ENCODE results near the gene PML.
"Not testable (repeated sequence)": the region's sequence is repeated elsewhere in the genome, so short reads cannot be mapped to it uniquely, and the experiment has no call there.

Gene PML

GRCh38 chr15:73956743-73957135 is 37.8 kb upstream of the PML start:
- DNase-seq (ENCODE audit: insufficient read length, low spot score): no peak
- TF ChIP-seq POLR2A (IDR thresholded peaks at IDR 0.05; ENCODE audit: low read depth, low read length) (no peak), PAX5 (IDR thresholded peaks at IDR 0.05; ENCODE audit: insufficient read depth, low read length, severe bottlenecking) (no peak), POLR2AphosphoS5 (IDR thresholded peaks at IDR 0.05; ENCODE audit: low read depth, low read length) (no peak), SPI1 (IDR thresholded peaks at IDR 0.05; ENCODE audit: low read depth, low read length) (no peak), TAF1 (IDR thresholded peaks at IDR 0.05; ENCODE audit: low read depth, low read length) (no peak), POU2F2 (IDR thresholded peaks at IDR 0.05; ENCODE audit: low read depth, low read length) (no peak)
- no peak for FAIRE-seq

- peak; percentile 7 for DNase-seq (ENCODE audit: insufficient read length, low spot score)
- no peak for TF ChIP-seq PAX5 (IDR thresholded peaks at IDR 0.05; ENCODE audit: insufficient read depth, low read length, severe bottlenecking)
- FAIRE-seq: no peak
Measured at GRCh38 chr15:73957276-73957675, 37.2 kb upstream of the PML start.

- DNase-seq (ENCODE audit: insufficient read length, low spot score) (no peak), FAIRE-seq (no peak)
- TF ChIP-seq POLR2A (IDR thresholded peaks at IDR 0.05; ENCODE audit: low read depth, low read length): no peak
- TF ChIP-seq PAX5 (IDR thresholded peaks at IDR 0.05; ENCODE audit: insufficient read depth, low read length, severe bottlenecking): no peak
- no peak for TF ChIP-seq SPI1 (IDR thresholded peaks at IDR 0.05; ENCODE audit: low read depth, low read length)
- no peak for TF ChIP-seq POLR2AphosphoS5 (IDR thresholded peaks at IDR 0.05; ENCODE audit: low read depth, low read length)
- no peak for TF ChIP-seq TAF1 (IDR thresholded peaks at IDR 0.05; ENCODE audit: low read depth, low read length)
- TF ChIP-seq POU2F2 (IDR thresholded peaks at IDR 0.05; ENCODE audit: low read depth, low read length): no peak
Measured at GRCh38 chr15:73957785-73958184, 36.7 kb upstream of the PML start.

- TF ChIP-seq POLR2AphosphoS5 (IDR thresholded peaks at IDR 0.05; ENCODE audit: low read depth, low read length): no peak
- no peak for TF ChIP-seq PAX5 (IDR thresholded peaks at IDR 0.05; ENCODE audit: insufficient read depth, low read length, severe bottlenecking)
- TF ChIP-seq POU2F2 (IDR thresholded peaks at IDR 0.05; ENCODE audit: low read depth, low read length): no peak
- no peak for FAIRE-seq
- DNase-seq (ENCODE audit: insufficient read length, low spot score): peak; percentile 27
Measured at GRCh38 chr15:73959012-73959581, 35.4 kb upstream of the PML start.

GRCh38 chr15:73959801-73960200 is 34.7 kb upstream of the PML start:
- DNase-seq (ENCODE audit: insufficient read length, low spot score) (no peak), FAIRE-seq (no peak)
- TF ChIP-seq SPI1 (IDR thresholded peaks at IDR 0.05; ENCODE audit: low read depth, low read length) (no peak), TAF1 (IDR thresholded peaks at IDR 0.05; ENCODE audit: low read depth, low read length) (no peak), PAX5 (IDR thresholded peaks at IDR 0.05; ENCODE audit: insufficient read depth, low read length, severe bottlenecking) (no peak), POU2F2 (IDR thresholded peaks at IDR 0.05; ENCODE audit: low read depth, low read length) (no peak), POLR2A (IDR thresholded peaks at IDR 0.05; ENCODE audit: low read depth, low read length) (no peak), POLR2AphosphoS5 (IDR thresholded peaks at IDR 0.05; ENCODE audit: low read depth, low read length) (no peak)

- FAIRE-seq; DNase-seq (ENCODE audit: insufficient read length, low spot score): not testable (repeated sequence)
Measured at GRCh38 chr15:73960472-73961070, 33.9 kb upstream of the PML start.

GRCh38 chr15:73962433-73962832 is 32.1 kb upstream of the PML start:
- FAIRE-seq: no peak
- TF ChIP-seq POU2F2 (IDR thresholded peaks at IDR 0.05; ENCODE audit: low read depth, low read length) (no peak), SPI1 (IDR thresholded peaks at IDR 0.05; ENCODE audit: low read depth, low read length) (no peak), POLR2AphosphoS5 (IDR thresholded peaks at IDR 0.05; ENCODE audit: low read depth, low read length) (no peak), PAX5 (IDR thresholded peaks at IDR 0.05; ENCODE audit: insufficient read depth, low read length, severe bottlenecking) (no peak), POLR2A (IDR thresholded peaks at IDR 0.05; ENCODE audit: low read depth, low read length) (no peak)

GRCh38 chr15:73964736-73965093 is 29.8 kb upstream of the PML start:
- DNase-seq (ENCODE audit: insufficient read length, low spot score): peak; percentile 57
- TF ChIP-seq POLR2AphosphoS5 (IDR thresholded peaks at IDR 0.05; ENCODE audit: low read depth, low read length) (no peak), POU2F2 (IDR thresholded peaks at IDR 0.05; ENCODE audit: low read depth, low read length) (no peak), POLR2A (IDR thresholded peaks at IDR 0.05; ENCODE audit: low read depth, low read length) (no peak), PAX5 (IDR thresholded peaks at IDR 0.05; ENCODE audit: insufficient read depth, low read length, severe bottlenecking) (no peak), SPI1 (IDR thresholded peaks at IDR 0.05; ENCODE audit: low read depth, low read length) (no peak), TAF1 (IDR thresholded peaks at IDR 0.05; ENCODE audit: low read depth, low read length) (no peak)
- peak; percentile 92 for FAIRE-seq

More at GRCh38 chr15:73962433-73962832, 32.1 kb upstream of the PML start:
- DNase-seq (ENCODE audit: insufficient read length, low spot score): no peak

- FAIRE-seq (no peak), DNase-seq (ENCODE audit: insufficient read length, low spot score) (no peak)
- TF ChIP-seq POLR2A (IDR thresholded peaks at IDR 0.05; ENCODE audit: low read depth, low read length) (no peak), TAF1 (IDR thresholded peaks at IDR 0.05; ENCODE audit: low read depth, low read length) (no peak), POU2F2 (IDR thresholded peaks at IDR 0.05; ENCODE audit: low read depth, low read length) (no peak), POLR2AphosphoS5 (IDR thresholded peaks at IDR 0.05; ENCODE audit: low read depth, low read length) (no peak), PAX5 (IDR thresholded peaks at IDR 0.05; ENCODE audit: insufficient read depth, low read length, severe bottlenecking) (no peak), SPI1 (IDR thresholded peaks at IDR 0.05; ENCODE audit: low read depth, low read length) (no peak)
Measured at GRCh38 chr15:73965094-73965757, 29.3 kb upstream of the PML start.

- no peak for DNase-seq (ENCODE audit: insufficient read length, low spot score)
- FAIRE-seq: peak; percentile 78
- TF ChIP-seq POU2F2 (IDR thresholded peaks at IDR 0.05; ENCODE audit: low read depth, low read length): peak; percentile 70
- TF ChIP-seq POLR2A (IDR thresholded peaks at IDR 0.05; ENCODE audit: low read depth, low read length): no peak
- no peak for TF ChIP-seq PAX5 (IDR thresholded peaks at IDR 0.05; ENCODE audit: insufficient read depth, low read length, severe bottlenecking)
- no peak for TF ChIP-seq SPI1 (IDR thresholded peaks at IDR 0.05; ENCODE audit: low read depth, low read length)
- TF ChIP-seq TAF1 (IDR thresholded peaks at IDR 0.05; ENCODE audit: low read depth, low read length): no peak
Measured at GRCh38 chr15:73965758-73966113, 28.8 kb upstream of the PML start.

Data from GM12891 (cell line).